Measurements from ENCODE around the gene ZNF100.
"Not testable (repeated sequence)": the region's sequence is repeated elsewhere in the genome, so short reads cannot be mapped to it uniquely, and the experiment has no call there.

Gene ZNF100

GRCh38 chr19:21704320-21704719 lies 63.1 kb downstream of the ZNF100 start:
- DNase-seq (ENCODE audit: low spot score), result no peak

- no peak for DNase-seq (ENCODE audit: low spot score)
Observed at GRCh38 chr19:21699197-21699596, 68.2 kb downstream of the ZNF100 start.

GRCh38 chr19:21698215-21698614 lies 69.2 kb downstream of the ZNF100 start:
- peak; percentile 3 for DNase-seq (ENCODE audit: low spot score)

GRCh38 chr19:21697698-21698097 lies 69.7 kb downstream of the ZNF100 start:
- no peak for DNase-seq (ENCODE audit: low spot score)

GRCh38 chr19:21694171-21694906 lies 73.0 kb downstream of the ZNF100 start:
- DNase-seq (ENCODE audit: low spot score), result no peak

- DNase-seq (ENCODE audit: low spot score), result no peak
Observed at GRCh38 chr19:21693399-21693798, 74.0 kb downstream of the ZNF100 start.

- DNase-seq (ENCODE audit: low spot score), result no peak
Observed at GRCh38 chr19:21691661-21692060, 75.7 kb downstream of the ZNF100 start.

GRCh38 chr19:21688464-21688863 lies 78.9 kb downstream of the ZNF100 start:
- DNase-seq (ENCODE audit: low spot score), result no peak

- DNase-seq (ENCODE audit: low spot score), result no peak
Observed at GRCh38 chr19:21680671-21681070, 86.7 kb downstream of the ZNF100 start.

GRCh38 chr19:21680026-21680425 lies 87.4 kb downstream of the ZNF100 start:
- no peak for DNase-seq (ENCODE audit: low spot score)

- DNase-seq (ENCODE audit: low spot score), result no peak
Observed at GRCh38 chr19:21677696-21678418, 89.5 kb downstream of the ZNF100 start.

- DNase-seq (ENCODE audit: low spot score), result no peak
Observed at GRCh38 chr19:21674454-21674853, 92.9 kb downstream of the ZNF100 start.

- DNase-seq (ENCODE audit: low spot score), result not testable (repeated sequence)
Observed at GRCh38 chr19:21673479-21673878, 93.9 kb downstream of the ZNF100 start.

Data from globus pallidus (tissue), 1 donor.